Effector memory CD4-positive, alpha-beta T cell (primary cell): ENCODE results near the gene HOXA2.

Experiments
- DNase-seq, 3 donors: peaks; one replicate each; pipeline ENCODE4 v3.0.0-alpha.2; 2020
- H3K27ac ChIP-seq: 2 replicates; pipeline ENCODE4 v1.7.0; 2013; ENCODE audit warnings: mild to moderate bottlenecking, low read length, moderate library complexity; ENCODE audit not compliant: insufficient read depth, poor library complexity, severe bottlenecking
- H3K27me3 ChIP-seq: replicated peaks from 2 replicates; pipeline ENCODE4 v1.7.0; 2013; ENCODE audit warnings: mild to moderate bottlenecking, low read length; ENCODE audit not compliant: insufficient read depth, control insufficient read depth, poor library complexity, severe bottlenecking
- H3K36me3 ChIP-seq: 2 replicates; pipeline ENCODE4 v1.7.0; 2013; ENCODE audit warnings: mild to moderate bottlenecking, low read length, moderate library complexity; ENCODE audit not compliant: control insufficient read depth, insufficient read depth
- H3K4me1 ChIP-seq: 2 replicates; pipeline ENCODE4 v1.7.0; 2013; ENCODE audit warnings: low read length, mild to moderate bottlenecking; ENCODE audit not compliant: control insufficient read depth, insufficient read depth, poor library complexity, severe bottlenecking
- H3K4me3 ChIP-seq: 2 replicates; pipeline ENCODE4 v1.7.0; 2013; ENCODE audit warnings: low read length, low read depth, mild to moderate bottlenecking; ENCODE audit not compliant: insufficient read depth, poor library complexity, severe bottlenecking
- H3K9me3 ChIP-seq: 2 replicates; pipeline ENCODE4 v1.7.0; 2013; ENCODE audit warnings: mild to moderate bottlenecking, low read length, moderate library complexity; ENCODE audit not compliant: control insufficient read depth

Gene HOXA2

DNA sequence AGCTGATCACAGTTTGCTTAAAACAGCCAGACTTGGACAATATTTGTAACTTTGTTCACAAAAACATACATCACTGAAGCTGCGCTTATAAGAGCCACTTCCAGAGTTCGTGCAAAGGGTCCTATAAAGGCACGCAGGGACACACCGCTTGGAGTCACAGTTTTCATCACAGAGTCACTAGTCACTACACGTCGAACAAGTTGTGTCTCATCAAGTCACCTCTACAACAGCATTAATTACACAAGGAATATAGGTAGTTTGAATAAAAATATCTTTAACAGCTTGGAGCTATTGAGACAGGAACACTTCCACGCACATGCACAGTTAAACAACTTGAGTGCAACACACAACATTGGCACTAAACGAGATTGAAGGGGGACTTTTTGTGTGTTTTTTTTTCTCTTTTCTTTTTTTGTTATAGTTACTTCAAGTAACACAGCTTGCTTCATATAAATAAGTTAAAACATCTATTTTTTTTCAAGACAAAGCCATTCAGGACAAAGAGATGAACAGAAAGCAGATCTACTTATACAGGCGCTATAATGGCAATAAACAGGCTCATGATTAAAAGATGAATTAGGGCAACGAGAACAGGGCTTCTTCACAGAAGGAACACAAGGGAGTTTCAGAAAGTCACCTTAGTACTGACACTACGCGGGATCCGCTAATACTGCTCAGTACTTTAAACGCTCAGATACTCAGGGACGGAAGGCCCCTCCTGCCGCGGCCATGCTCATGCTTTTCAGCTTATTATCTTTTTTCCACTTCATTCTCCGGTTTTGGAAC is 38.8 kb upstream of the HOXA2 start:
- H3K4me3 ChIP-seq: no peak overlapping the region
- no peaks in the 10 kb centered on the region for H3K4me1 ChIP-seq
- no peaks in the 10 kb centered on the region for H3K36me3 ChIP-seq
- peaks cover 18% of the 10 kb centered on the region for H3K27me3 ChIP-seq
- H3K27ac ChIP-seq: no peak overlapping the region
- no peaks in the 10 kb centered on the region for H3K9me3 ChIP-seq
- no peak for DNase-seq

DNA sequence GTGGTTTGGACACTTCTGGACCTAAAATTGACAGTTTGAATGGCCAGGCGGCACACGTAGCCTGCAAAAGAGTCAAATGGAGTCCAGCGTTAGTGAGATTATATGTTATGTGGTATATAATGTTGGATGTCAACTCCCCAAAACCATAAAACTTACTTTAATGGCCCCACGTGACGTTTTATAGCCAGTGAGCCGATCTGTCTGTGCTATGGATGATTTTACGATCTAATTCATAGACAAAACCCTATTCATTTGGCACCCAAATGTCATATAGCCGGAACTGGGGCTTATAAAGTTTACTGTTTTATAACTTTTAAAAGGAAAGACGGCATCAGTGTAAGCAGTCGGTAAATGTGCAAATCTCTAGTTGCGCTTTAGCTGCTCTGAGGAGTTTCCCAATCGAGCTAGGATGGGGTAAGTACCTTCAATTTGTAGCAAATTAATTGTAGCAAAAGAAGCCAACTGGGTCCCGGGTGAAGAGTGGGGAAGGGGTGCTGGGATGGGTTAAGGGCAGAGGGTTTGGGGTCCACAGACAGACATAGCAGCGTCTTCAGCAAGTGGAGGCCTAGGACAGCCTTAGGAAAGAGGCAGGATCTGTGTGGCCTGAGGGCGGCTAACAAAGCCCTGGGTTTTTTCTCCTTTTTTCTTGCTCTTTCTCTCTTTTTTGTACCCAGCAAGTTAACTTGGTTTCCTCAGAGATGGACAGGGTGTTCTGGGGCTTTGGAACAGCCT is 37.8 kb upstream of the HOXA2 start:
- Histone ChIP-seq H3K27me3 (peaks cover 18% of the 10 kb centered on the region), H3K9me3 (no peaks in the 10 kb centered on the region), H3K27ac (no peak overlapping the region), H3K4me1 (no peaks in the 10 kb centered on the region), H3K4me3 (no peak overlapping the region), H3K36me3 (no peaks in the 10 kb centered on the region)
- no peak for DNase-seq

DNA sequence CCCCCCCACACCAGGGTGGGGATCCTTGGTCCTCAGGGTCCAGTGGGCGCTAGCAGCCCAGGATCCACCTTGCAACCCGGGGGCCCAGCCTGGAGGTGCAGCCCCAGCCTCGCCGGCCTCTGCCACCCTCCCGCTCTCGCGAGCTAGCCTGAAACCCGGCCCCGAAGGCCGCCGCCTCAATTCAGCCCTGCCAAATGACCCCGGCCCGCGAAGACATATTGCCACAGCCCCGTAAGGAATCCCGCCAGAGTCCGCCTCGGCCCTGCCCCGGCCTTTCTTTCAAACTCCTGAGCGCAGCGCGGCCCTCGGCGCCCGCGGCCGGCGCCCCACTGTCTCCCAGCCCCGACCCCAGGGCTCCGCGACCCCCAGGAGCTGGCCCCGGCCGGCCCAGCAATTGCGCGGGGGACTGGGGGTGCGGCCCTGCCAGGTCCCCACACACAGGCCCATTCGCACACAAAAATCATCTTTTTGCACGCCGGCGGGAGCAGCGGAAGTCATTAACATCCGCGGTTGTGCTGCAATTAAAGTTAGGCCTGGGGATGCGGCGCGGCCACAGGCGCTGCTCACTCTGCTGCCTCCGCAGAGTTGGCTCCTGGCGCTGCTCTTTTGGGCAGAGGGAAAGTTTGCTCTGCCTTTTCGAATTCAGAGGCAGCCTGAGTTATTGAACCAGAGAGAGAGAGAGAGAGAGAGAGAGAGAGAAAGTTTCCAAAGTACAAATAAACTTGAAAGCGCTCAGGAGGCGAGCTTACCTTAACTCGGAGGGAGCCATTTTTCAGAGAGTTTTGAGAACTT is 37.0 kb upstream of the HOXA2 start:
- Histone ChIP-seq H3K27me3 (peaks cover 18% of the 10 kb centered on the region), H3K27ac (no peak overlapping the region), H3K36me3 (no peaks in the 10 kb centered on the region), H3K9me3 (no peaks in the 10 kb centered on the region), H3K4me1 (no peaks in the 10 kb centered on the region), H3K4me3 (no peak overlapping the region)
- no peak for DNase-seq

DNA sequence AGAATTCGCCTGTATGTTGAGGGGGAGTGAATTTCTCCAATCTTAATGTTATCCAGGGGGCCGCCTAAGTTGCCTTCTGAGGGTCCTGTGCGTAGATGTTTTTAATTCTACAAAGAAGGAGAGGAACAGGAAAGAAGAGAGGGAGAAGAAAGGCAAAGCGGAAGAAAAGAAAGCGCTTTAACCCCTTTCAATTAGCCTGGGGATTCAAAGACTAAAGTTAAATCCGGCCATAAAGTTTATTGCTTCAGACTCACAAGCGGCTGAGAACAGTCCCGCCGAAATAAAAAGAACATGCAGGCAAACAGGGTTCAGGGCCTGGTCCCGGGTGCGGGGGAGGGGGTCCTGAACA is 36.5 kb upstream of the HOXA2 start:
- no peak for DNase-seq
- no peaks in the 10 kb centered on the region for H3K9me3 ChIP-seq
- no peak overlapping the region for H3K4me3 ChIP-seq
- H3K27ac ChIP-seq: no peak overlapping the region
- peaks cover 15% of the 10 kb centered on the region for H3K27me3 ChIP-seq
- no peaks in the 10 kb centered on the region for H3K4me1 ChIP-seq
- no peaks in the 10 kb centered on the region for H3K36me3 ChIP-seq

DNA sequence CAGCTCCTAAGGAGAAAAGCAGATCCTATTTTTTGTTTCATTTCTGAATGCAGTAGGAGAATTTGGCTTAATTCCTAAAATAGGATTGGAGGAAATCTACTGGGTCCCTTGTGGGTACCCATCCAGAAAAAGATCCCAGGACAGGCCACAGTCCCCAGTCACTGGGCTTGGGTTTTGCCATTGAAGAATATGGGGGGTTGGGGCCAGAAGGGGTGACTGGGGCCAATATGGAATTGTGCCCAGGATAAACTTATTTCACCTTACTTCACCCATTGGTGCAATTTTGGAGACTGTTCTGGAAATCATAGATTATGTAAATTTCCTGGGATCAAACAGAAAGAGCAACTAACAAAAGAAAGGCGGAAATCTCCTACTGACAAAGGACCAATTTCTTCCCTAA is 36.0 kb upstream of the HOXA2 start:
- no peak overlapping the region for H3K4me3 ChIP-seq
- H3K36me3 ChIP-seq: no peaks in the 10 kb centered on the region
- H3K4me1 ChIP-seq: no peaks in the 10 kb centered on the region
- no peak overlapping the region for H3K27ac ChIP-seq
- no peak for DNase-seq
- no peaks in the 10 kb centered on the region for H3K9me3 ChIP-seq
- H3K27me3 ChIP-seq: peaks cover 11% of the 10 kb centered on the region

DNA sequence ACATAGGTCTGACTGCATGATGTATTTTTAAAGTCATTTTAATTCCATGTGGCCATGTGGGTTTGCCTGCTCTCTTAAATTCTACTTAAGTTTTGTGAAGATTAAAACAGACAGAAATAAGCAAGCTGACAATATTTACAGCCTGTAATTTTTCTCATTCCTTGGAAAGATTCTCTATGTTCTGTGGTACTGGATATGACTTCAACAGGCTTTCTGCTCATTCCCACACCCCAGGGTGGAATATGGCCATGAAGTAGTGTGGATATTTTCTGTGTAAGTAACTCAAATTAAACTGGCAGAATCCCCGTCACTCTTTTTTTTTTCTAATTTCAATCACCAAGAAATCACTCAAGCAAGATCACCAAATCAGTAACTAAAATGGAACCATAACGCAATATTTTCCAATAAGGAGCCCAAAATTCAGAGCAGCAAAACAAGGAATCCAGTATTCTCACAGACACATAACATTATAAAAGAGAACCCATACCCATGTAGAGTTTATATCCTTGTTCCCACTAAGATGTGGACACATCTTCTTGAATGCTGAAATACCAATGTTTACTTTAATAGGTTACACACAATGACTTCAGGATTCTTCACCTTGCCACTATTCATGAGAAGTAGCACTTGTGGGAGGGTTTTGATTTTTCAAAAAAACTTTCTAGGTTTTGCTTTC is 35.3 kb upstream of the HOXA2 start:
- Histone ChIP-seq H3K27me3 (peaks cover 10% of the 10 kb centered on the region), H3K36me3 (no peaks in the 10 kb centered on the region), H3K27ac (no peak overlapping the region), H3K4me3 (no peak overlapping the region), H3K9me3 (no peaks in the 10 kb centered on the region), H3K4me1 (no peaks in the 10 kb centered on the region)
- DNase-seq: no peak

DNA sequence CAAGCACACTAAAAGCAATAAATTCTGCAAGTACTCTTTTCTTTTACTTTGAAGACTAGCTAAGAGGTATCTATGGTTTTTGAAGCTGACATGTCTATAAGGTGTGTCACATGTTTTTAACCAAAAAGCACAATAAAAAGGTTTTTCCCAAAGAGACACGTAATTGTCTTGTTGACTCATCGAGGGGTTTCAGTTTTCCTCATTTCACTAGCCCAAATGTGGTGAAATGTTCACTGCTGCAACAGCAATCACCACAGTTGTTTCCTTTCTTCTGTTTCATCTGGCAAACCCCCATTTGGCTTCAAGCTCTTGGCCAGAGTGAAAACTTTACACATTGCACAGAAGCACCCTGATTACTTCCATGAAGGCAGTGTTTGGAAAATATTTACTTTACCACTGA is 31.9 kb upstream of the HOXA2 start:
- no peak overlapping the region for H3K27ac ChIP-seq
- H3K4me1 ChIP-seq: no peaks in the 10 kb centered on the region
- H3K4me3 ChIP-seq: no peak overlapping the region
- H3K9me3 ChIP-seq: no peaks in the 10 kb centered on the region
- DNase-seq: no peak
- no peaks in the 10 kb centered on the region for H3K36me3 ChIP-seq
- peaks cover 7% of the 10 kb centered on the region for H3K27me3 ChIP-seq

DNA sequence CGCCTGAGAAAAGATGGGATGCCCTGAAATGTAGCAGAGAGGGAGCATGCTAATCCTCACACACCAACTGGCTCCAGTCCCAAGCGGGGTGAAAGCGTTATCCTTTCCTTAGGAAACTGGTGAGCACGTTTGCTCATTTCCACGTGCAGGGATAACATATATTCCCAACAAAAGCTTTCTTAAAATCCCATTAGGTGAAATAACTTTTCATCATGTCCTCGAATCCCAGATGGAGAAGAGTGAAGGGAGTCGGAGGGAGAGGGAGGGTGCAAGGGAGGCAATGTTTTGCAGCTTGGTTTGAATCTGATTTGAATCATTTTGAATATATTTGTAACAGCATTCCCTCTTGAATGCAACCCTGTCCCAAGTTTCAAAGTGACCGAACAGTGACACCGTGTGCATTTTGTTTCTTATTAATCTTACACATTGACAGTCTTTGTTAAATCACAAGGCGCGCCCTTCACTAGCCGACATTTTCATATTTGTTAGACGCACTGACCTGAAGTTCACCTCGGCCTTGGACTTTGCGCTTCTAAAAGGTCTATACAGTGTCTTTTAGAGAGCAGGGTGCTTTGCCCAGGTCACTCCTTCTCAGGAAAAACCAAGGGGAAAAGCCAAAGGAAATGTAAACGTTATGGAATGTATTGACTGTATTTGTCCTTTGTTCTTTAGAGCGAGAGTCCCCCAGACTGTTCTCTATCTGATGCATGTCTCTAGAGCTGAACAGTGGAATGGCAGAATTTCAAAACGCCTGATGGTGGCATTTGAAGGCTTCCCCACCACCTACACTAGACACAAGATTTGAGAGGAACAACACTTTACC is 31.1 kb upstream of the HOXA2 start:
- H3K27me3 ChIP-seq: peaks cover 7% of the 10 kb centered on the region

DNA sequence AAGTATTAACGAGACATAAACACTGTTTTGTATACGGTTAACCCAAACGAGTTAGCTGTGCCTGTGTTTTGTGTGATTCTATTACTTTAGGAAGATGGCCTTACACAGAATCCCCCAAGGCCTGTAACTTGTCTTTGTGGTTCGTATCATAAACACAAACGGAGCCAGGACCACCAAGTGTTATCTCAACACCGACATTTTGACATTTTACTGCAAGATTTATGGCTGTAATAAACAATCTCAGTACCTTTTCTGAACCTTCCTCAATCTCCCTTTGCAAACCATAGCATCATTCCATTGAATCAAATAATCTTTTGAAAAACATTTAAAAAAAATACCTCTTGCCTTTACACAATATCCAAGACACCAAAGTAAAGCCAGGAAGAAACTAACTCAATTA is 30.5 kb upstream of the HOXA2 start:
- Histone ChIP-seq H3K36me3 (no peaks in the 10 kb centered on the region), H3K9me3 (no peaks in the 10 kb centered on the region), H3K27ac (no peak overlapping the region), H3K27me3 (peaks cover 7% of the 10 kb centered on the region), H3K4me3 (no peak overlapping the region), H3K4me1 (no peaks in the 10 kb centered on the region)
- DNase-seq: no peak

More for the DNA sequence above, 31.1 kb upstream of the HOXA2 start:
- H3K27ac ChIP-seq: no peak overlapping the region
- no peaks in the 10 kb centered on the region for H3K4me1 ChIP-seq
- H3K4me3 ChIP-seq: no peak overlapping the region
- no peaks in the 10 kb centered on the region for H3K36me3 ChIP-seq
- DNase-seq: no peak
- no peaks in the 10 kb centered on the region for H3K9me3 ChIP-seq
